Fibroblast of lung (primary cell): Measurements from ENCODE around the gene TMC2.

ENCODE experiments used
- CTCF ChIP-seq, 2 donors: IDR thresholded peaks in 1 of 2; conservative IDR thresholded peaks in 1 of 2; 1 replicate in 1 of 2; 2 replicates in 1 of 2; pipeline ENCODE4 v1.5.1; 2011 to 2012; ENCODE audit warnings: low read length in 2 of 2, control low read depth in 1 of 2, inconsistent platforms in 1 of 2, low read depth in 1 of 2, mild to moderate bottlenecking in 1 of 2
- EZH2 ChIP-seq: IDR thresholded peaks from 2 replicates; pipeline ENCODE4 v1.5.1; 2012; ENCODE audit warnings: low read length, control low read depth, mild to moderate bottlenecking; ENCODE audit errors: missing control alignments

GRCh38 chr20:2618815-2619214 lies 82.4 kb downstream of the TMC2 start:
- TF ChIP-seq CTCF (conservative IDR thresholded peaks at IDR 0.05 in 1 of 2, IDR thresholded peaks at IDR 0.05 in 1 of 2; ENCODE audit: low read depth in 1 of 2, low read length in 2 of 2) (no peak), EZH2 (no peak)
